NCI-H748 (cell line): ENCODE data around the gene PPP2R2C.

Experiments
- DNase-seq: peaks from one replicate; lab custom pipeline; 2025; ENCODE audit not compliant: unreplicated experiment; lab: John Stamatoyannopoulos, UW

Gene PPP2R2C

DNA sequence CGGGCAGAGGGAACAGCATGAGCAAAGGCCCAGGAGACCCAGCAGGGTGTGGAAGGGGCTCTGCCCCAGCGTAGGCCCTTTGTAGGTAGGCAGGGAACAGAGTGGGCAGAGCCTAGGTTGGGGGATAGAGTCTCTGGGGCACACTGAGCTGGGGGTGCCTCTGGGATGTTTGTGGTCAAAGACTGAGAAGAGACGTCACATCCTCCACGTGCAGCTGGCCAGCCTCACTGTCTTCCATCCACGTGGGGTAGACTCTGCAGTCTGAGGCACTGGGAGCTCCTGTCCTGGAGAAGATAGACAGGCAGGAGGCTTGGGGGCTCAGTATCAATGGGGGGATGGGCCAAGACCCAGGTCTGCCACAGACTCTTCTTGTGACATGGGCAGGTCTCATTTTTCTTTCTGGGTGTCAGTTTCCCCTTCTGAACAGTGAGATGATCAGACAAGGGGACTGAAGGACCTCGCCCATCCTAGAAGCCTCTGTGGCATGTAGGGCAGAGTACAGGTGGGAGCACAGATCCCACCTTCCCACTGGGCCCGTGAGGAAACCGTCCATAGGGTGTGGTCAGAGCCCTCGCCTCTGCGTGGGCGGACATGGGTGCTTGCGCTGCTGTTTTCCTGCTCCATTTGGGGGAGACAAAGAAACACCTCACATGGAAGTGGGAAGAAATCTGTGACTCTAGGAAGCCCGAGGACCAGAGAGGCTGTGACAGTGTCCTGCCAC is 179.9 kb downstream of the PPP2R2C start:
- no peak for DNase-seq

- no peak for DNase-seq
Observed at GRCh38 chr4:6291784-6292297, 180.6 kb downstream of the PPP2R2C start.

- DNase-seq: no peak
Observed at GRCh38 chr4:6290769-6291547, 181.5 kb downstream of the PPP2R2C start.

- DNase-seq: no peak
Observed at GRCh38 chr4:6290256-6290655, 182.2 kb downstream of the PPP2R2C start.

DNA sequence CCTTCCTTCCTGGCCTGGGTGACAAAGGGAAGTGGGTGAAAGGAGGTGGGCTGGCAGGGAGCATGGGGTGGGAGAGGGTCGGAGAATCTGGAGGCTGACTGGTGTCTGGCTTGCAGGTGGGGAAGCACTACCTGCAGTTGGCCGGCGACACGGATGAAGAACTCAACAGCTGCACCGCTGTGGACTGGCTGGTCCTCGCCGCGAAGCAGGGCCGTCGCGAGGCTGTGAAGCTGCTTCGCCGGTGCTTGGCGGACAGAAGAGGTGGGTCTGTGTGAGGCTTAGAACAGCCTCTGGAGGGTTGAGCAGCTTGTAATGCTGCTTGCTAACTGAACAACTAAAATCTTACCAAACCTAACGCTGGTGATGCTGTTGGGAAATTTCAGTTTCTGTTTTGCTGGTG is 183.5 kb downstream of the PPP2R2C start:
- no peak for DNase-seq

GRCh38 chr4:6288342-6288741 is 184.1 kb downstream of the PPP2R2C start:
- DNase-seq: no peak

DNA sequence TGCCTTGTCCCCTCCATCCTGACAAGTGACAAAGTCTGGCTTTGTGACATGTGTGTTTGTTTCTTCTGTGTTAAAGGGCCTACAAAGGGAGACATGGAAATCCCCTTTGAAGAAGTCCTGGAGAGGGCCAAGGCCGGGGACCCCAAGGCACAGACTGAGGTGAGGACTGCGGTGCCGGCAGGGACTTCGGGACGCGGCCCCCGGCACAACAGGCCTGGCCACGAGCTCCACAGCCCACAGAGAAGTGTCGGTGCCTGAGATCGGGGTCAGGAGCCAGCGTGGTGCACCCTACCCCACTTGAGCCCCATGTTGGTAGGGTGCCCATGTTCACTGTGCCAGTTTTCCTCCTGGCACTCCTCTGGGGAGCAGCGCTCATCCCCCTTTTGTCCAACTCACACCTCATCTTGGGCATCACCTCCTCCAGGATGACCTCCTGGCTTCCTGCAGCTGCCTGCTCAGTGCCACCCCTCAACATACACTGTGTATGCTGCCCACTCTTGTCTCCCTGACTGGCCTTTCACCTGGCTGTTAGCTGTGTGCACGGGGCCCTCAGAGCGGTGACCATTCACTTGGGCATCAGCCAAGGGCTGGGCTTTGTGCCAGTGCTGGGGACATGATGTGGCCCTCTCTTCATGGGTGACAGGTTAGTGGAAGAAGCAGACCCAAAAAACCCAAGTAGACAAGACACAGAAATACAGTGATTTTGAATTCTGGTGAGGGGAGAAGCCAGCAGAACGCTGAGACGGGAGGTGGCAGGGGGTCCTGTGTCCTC is 185.2 kb downstream of the PPP2R2C start:
- DNase-seq: no peak

GRCh38 chr4:6283282-6283681 is 189.1 kb downstream of the PPP2R2C start:
- no peak for DNase-seq

- DNase-seq: no peak
Observed at GRCh38 chr4:6282314-6282771, 190.1 kb downstream of the PPP2R2C start.

- no peak for DNase-seq
Observed at GRCh38 chr4:6281436-6282313, 190.7 kb downstream of the PPP2R2C start.

- DNase-seq: no peak
Observed at GRCh38 chr4:6280365-6280996, 191.9 kb downstream of the PPP2R2C start.

GRCh38 chr4:6279582-6280289 is 192.7 kb downstream of the PPP2R2C start:
- DNase-seq: no peak

DNA sequence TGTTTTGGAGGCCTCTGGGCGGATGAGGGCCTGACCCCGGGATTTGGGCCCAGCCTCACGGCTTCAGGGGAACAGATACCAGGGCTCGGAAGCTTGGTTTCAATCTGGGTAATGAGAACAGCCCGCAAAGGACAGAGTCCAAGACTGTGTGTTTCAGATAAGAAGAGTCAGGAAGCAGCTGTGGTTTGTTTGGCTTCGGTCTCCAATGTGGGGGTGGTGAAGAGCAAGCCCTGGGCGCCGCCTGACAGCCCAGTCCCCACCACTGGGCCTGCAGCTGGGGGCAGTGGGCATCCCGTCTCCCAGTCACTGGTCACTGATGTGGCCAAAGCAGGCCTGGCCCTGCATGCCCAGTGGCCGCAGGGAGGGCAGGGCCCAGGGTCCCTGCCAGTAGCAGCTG is 193.6 kb downstream of the PPP2R2C start:
- no peak for DNase-seq

- DNase-seq: no peak
Observed at GRCh38 chr4:6277935-6278800, 194.2 kb downstream of the PPP2R2C start.

DNA sequence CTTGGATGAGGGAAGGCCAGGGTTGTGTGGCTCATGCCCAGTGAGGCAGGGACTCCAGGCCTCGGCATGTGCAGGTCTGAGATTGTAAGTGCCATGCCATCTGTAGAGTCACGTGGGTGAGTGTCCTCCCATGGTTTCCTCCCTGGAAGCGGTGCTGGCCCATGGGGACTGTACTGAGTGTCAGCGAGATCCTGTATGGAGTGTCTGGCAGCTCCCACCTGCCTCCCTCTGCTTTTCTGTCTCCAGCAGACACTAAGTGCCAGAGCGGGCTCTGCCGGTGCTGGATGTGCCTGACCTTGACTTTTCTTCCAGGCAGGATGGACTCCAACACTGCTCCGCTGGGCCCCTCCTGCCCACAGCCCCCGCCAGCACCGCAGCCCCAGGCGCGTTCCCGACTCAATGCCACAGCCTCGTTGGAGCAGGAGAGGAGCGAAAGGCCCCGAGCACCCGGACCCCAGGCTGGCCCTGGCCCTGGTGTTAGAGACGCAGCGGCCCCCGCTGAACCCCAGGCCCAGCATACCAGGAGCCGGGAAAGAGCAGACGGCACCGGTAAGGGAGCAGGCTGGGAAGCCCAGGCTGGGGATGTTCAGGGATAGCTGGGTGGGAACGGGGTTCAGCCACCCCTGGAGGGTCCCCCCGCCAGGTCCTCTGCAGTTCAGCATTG is 195.1 kb downstream of the PPP2R2C start:
- DNase-seq: no peak

DNA sequence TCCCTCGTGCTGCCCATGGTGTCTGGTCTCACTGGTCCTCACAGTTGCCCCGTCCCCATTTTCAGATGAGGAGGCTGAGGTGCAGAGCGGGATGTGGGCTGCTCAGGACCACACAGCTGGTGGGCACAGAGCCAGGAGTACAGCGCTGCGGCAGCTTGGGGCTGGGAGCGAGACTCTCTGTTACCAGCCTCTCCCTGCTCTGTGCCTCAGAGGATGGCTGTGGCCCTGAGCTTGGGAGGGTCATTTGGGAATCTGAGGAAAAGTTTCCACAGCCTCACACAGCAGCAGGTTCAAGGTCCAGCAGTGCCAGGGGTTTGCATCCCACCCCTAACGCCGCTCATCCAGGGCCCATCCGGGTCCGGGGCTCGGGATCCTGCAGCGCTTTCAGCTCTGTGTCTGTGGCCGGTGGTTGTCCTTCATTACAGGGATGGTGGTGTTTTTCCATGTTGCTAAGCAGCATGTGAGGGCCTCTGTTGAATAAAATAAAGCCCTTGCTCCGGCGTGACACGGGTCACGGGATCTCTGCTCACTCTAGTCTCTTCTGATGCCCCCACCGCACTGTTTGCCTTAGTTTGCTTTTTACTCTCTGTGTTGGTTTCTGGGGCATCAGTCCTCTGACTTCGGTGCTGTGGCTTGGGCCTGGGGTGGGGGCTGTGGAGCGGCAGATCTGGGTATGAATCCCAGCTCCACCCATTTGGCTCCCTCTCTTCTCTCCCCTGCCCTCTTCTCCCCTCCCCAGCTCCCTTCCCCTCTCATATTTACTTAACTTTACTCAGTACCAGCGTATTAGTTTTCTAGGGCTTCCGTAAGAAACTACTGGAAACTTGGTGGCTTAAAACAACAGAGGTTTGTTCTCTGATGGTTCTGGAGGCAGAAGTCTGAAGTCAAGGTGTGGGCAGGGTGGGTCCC is 196.3 kb downstream of the PPP2R2C start:
- DNase-seq: no peak

- DNase-seq: no peak
Observed at GRCh38 chr4:6275351-6275750, 197.1 kb downstream of the PPP2R2C start.
